ENCODE data around the gene TBC1D16.

TBC1D16 gene

DNA sequence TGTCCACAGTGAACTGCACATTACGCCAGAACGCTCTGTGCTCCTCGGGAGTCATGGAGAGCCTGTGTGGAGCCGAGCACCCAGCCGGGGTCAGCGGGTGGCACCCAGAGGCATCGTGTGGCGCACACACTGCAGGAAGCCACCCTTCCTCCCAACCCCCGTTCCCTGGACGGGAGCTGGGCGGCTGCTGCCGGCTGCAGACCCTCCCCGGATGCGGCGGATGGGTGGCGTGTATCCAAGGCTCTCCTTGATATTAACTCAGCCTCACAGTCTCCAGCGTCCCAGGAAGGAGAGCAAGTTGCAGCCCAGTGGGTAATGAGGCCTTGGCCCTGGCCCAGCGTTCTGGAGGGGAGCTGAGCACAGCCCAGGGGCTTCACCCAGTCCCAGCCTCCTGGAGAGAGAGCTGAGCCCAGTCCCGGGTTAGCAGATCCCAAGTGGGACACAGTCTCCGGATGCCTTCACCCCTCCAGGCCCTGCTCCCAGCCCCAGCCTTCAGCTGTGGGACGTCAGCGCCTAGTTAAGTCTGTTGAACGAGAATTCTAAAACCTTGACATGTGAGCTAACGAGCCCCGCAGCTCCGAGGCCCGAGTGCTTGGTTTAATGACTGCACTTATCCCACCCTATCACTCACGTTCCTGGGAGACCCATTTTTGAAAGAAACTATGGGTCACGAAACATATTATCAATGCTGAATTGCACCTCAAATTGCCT lies 86.6 kb downstream of the TBC1D16 start:
- DNase-seq, result no peak

GRCh38 chr17:79948406-79948944 lies 87.2 kb downstream of the TBC1D16 start:
- DNase-seq, result no peak

GRCh38 chr17:79947351-79948031 lies 88.2 kb downstream of the TBC1D16 start:
- no peak for DNase-seq

DNA sequence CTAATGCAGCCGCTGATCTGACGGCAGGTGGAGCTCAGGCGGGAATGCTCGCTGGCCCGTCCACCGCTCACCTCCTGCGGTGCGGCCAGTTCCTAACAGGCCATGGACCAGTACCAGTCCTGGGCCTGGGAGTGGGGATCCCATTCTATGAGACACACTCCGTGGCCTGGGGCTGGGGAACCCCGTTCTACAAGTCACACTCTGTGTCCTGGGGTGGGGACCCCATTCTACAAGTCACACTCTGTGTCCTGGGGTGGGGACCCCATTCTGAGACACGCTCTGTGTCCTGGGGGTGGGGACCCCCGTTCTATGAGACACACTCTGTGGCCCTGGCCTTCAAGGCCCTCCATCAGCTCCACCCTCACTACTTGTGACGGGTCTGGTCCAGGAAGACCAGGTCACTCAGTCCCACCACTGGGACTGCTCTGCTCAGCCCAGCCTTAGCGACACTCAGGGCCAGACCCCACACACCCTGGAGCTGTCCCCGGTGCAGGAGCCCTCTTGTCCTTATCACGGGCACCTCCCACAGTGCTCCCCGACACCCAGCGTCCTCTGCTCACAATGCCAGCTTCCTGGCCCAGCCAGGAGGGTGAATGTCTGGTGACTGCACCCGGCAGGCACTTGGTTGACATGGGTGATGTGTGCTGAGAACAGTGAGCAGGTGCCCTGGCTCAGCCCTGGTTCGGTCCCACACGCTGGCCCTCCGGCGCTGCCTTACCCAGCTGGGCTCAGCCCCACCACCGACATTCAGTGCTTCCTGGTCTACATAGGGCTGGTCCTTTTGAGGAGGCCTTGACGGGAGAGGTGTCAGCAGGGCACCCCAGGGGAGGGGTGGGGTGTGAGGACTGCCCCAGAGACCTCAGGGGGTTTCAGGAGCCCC lies 89.1 kb downstream of the TBC1D16 start:
- no peak for DNase-seq

DNA sequence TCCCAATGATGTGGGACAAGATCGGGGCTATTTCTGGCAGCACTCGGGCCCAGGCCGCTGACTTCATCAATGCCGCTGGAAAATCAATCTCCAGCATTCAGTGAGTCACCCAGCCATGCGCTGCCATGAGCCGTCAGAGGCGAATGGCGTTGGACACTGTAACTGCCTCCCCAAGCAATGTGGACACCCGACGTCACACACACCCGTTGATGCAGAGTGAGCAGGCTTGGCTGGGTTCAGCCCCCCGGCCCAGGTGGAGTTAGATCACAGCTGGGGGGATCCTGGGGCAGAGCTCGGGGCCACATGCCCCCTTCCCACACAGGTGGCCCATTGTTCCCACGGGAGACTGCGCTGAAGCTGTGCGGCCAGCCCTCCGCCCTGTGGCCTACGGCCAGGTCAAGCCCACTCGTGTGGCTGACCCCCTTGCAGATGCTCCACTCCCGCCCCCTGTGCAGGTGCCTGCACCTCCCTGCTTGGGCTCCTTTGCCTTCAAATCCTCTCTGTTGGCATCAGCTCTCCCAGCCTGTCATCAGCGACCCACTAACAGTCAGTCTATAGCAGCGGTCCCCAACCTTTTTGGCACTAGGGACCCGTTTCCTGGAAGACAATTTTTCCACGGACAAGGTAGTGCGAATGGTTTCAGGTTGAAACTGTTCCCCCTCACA lies 89.9 kb downstream of the TBC1D16 start:
- no peak for DNase-seq

- DNase-seq, result no peak
Observed at GRCh38 chr17:79944821-79945391, 90.8 kb downstream of the TBC1D16 start.

- no peak for DNase-seq
Observed at GRCh38 chr17:79944251-79944812, 91.3 kb downstream of the TBC1D16 start.

DNA sequence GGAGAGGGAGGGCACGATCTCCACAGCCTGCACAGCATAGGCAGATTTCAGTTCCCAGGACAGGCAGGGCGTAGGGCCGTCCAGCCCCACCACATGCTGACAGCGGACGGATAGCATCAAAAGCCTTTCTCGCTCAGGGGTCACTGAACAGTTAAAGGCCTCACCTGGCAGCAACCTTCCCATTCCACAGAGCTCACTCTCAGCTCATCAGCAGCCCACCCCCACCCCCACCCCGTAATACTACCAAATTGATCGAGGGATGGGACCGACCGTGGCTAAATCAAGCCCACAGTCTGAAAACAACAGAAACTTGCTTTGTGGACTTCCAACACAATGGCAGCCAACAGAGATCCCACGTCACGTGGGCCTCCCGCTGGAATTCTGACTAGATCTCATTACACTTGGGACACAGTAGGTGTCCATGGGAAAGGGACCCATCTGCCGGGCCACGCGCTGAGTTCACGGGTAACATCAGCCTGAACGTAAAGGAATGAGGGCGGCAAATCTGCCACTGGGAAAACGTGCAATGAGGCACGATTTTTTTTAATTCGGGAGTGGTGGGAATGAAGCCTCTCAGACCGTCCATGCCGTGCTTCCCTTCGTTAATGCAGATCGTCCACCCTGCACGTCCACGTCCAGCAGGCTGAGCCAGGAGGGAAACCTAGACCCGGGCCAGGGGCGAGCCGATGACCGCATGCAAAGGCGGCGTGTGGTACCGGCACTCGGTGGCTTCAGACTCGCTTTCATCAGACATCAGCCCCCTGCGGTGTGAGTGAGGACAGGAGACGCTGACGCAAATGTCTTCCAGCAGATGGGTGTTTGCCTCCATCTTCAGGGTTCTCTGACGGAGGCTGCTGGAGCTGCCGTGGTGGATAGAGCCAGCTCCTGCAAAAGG lies 92.1 kb downstream of the TBC1D16 start:
- no peak for DNase-seq

DNA sequence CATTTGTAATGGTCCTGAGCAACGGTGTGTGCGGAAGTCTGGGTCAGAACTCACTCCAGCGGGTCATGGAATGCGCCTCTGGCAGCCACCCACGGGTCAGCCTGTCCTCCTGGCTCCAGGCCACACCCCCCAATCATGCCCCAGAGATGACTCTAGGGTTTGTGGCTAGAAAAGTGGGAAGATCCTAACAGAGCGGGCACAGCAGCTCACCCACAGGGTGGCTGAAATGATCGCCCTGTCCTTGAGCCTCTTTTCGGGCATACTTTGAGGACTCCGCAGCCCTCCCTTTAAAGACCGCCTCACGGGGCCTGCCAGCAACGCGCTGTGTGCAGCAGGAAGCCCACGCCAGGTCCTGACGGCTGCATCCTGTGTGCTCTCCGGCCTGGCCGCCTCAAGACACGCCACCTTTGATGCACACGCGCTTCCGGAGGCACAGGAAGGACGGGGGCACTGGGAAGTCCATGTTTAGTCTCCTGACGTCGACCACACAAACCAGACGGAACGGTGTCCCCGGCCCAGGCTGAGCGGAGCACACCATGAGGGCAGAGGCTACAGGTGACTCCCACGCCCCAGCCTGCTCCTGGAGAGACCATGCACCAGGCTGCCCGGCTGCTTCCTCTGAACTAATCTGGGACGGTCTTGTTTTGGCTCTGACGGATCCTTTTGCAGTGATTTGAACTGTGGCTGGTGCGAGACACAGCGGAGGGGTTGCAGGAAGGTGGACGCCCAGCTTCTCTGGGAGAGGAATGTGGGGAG lies 92.9 kb downstream of the TBC1D16 start:
- no peak for DNase-seq

GRCh38 chr17:79942011-79942405 lies 93.7 kb downstream of the TBC1D16 start:
- no peak for DNase-seq

GRCh38 chr17:79941088-79942010 lies 94.3 kb downstream of the TBC1D16 start:
- no peak for DNase-seq

- no peak for DNase-seq
Observed at GRCh38 chr17:79940459-79941087, 95.1 kb downstream of the TBC1D16 start.

- DNase-seq, result no peak
Observed at GRCh38 chr17:79939755-79940458, 95.8 kb downstream of the TBC1D16 start.

DNA sequence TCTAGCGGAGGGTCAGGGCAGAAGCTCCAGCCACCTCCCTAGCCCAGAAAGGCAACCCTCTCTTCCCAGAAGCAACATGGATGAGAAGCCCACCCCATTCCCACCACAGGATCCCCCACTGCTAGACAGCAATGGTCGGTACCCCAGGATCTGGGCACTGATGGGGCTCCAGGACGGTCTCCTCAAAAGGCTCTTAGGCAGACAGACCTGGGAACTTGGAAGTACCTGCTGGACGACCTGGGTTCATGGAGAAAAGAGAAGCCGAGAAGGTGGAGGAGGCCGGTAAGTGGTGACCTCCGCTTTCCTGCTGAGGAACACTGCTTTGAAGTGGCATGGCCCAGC lies 96.6 kb downstream of the TBC1D16 start:
- DNase-seq, result no peak

DNA sequence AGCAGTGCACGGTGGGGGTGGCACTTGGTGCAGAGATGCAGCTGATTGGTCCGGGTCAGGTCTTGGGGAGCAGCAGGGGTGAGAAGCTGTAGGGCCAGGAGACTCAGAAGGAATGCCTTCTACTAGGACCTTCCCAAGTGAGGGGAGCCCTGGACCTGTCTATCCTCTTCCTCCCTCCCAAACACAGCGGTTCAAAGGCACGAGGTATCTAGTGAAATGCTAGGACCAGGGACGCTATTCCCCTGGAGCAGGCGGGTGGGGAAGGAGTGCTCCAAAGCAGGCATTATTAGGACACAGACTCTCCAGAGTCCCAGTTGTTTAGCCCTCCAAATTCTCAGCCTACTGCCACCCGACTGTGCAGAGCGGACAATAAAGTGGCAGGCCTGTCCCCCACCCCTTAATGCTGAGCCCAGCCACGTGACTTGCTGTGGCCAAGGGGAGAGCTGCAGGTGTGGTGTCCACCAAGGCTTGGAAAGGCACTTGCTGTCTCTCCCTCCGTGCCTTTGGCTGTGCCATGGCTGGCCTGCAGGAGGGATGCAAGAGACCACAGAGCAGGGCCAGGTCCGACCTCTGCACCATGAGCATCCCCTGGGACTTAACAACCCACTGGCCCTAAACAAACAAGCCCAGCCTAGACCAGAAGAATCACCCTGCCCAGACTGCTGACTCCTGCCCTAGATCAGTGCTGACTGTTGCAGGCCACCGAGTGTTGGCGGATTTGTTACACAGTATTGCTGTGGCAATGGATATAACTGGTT lies 97.2 kb downstream of the TBC1D16 start:
- no peak for DNase-seq

GRCh38 chr17:79937391-79938335 lies 98.0 kb downstream of the TBC1D16 start:
- DNase-seq, result peak; percentile 29

Data from DMS 273 treated with DMSO at 0.1 percent for 48 hours (cell line).